Activated T-cell treated with anti-CD3 and anti-CD28 coated beads, Interleukin-2, amount 50 U/mL, for 1 hour (primary cell): ENCODE measurements around the gene TRIM63.
A peak's percentile ranks its signal among the peaks of the same experiment; 100 is the strongest.

ENCODE experiments used
- DNase-seq: peaks from one replicate; pipeline ENCODE4 v3.0.0-alpha.2; 2020

The TRIM63 gene

DNA sequence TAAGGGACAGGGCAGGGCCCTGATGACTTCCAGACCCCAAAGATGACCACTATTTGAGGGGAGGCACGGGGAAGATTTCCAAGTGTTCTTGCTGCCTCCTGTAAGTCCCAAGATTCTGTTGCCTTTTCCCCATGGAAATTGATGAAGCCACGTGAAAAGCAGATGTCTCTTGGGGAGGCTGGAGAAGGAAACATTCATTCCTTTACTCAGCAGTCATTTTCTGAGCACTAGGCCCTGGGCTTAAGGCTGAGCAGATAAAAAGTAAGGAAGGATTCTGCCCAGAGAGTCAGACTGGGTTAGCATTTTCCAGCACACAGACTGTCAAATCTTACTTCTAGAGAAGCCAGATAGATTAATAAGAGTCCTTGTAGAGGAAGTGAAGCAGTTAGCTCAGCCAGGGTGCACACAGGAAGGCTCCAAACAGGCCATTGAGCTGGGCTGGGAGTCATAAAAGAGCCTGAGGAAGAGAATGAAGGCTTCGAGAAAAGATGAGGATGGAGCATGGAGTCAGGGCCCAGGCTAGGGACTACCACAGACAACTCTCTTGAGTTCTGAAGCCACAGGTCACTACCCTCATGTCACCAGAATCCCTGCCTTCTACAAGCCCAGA is 35.7 kb downstream of the TRIM63 start:
- no peak for DNase-seq

DNA sequence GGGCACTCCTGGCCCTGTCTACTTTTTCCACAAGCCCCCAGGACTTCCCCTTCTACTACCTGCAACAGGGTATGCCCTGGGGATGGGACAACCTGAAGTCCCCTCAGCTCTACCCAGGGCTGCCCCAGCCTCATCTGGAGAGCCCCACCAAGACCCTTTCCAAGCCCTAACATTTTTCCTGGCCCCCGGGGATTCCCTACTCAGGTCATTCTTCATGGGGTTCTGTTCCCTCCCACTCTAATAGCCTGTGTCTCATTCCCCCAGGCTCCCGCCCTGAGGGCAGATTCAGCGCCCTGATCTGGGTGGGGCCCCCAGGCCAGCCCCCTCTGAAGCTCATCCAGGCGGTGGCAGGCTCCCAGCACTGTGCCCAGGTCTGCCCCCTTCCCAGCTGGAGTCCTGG is 36.2 kb downstream of the TRIM63 start:
- DNase-seq: no peak

- DNase-seq: no peak
Measured at GRCh38 chr1:26029864-26030481, 37.5 kb downstream of the TRIM63 start.

GRCh38 chr1:26029054-26029863 is 38.2 kb downstream of the TRIM63 start:
- no peak for DNase-seq

DNA sequence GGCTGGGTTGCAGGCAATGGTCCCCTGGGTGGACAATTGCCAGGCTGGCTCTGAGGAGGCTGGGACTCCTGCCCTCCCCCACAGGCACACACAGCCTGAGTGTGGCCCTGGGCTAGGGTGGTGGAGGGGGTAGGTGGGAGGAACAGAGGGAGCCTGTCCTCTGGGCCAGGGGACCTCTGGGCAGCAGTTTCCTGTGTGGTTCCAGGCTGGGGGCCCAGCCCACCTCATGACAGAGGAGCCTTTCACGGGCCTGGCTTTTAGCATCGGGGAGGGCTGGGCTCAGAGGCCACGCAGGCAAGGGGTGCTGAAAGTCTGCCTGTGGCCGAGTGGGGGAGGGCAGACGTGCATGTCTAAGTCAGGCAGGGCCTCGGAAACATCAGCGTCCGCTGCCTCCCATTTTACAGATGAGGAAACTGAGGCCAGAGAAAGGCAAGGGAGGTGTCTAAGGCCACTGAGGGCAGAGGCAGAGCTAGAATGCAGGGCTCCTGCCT is 38.9 kb downstream of the TRIM63 start:
- DNase-seq: no peak

DNA sequence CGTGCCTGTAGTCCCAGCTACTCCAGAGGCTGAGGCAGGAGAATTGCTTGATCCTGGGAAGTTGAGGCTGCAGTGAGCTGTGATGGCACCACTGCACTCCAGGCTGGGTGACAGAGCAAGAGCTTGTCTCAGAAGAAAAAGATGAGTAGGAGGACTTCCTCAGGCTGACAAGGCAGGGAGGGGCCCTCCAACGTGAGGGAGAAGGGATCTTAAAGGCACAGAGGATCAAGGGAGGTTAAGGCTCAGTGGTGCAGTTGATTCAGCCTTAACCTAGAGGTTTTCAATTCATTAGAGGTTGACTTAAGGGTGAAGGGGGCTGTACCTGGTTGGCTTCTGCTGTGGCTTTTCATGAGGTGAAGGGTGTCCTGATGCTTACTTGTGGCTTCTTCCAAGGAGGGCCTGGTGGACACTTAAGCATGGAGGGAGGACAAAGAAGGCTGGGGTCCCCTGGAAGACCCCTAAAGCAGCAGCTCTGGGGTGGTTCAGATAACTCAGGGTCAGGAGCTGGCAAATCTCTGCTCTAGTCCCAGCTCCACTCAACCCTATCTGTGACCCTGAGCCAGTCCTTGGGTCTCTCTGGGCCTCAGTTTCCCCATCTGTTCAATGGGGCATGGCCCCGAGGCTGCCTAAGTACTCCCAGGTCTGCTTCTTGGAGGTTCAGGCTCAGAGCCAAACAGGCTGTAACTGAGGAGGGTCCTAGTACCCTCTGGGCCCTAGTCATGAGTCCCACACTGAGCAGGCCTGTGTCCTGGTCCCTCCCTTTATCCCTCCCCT is 39.5 kb downstream of the TRIM63 start:
- DNase-seq: no peak

- no peak for DNase-seq
Measured at GRCh38 chr1:26025517-26025916, 41.9 kb downstream of the TRIM63 start.

- no peak for DNase-seq
Measured at GRCh38 chr1:26025060-26025459, 42.4 kb downstream of the TRIM63 start.

- DNase-seq: no peak
Measured at GRCh38 chr1:26023826-26024225, 43.6 kb downstream of the TRIM63 start.

- DNase-seq: no peak
Measured at GRCh38 chr1:26023009-26023408, 44.4 kb downstream of the TRIM63 start.

DNA sequence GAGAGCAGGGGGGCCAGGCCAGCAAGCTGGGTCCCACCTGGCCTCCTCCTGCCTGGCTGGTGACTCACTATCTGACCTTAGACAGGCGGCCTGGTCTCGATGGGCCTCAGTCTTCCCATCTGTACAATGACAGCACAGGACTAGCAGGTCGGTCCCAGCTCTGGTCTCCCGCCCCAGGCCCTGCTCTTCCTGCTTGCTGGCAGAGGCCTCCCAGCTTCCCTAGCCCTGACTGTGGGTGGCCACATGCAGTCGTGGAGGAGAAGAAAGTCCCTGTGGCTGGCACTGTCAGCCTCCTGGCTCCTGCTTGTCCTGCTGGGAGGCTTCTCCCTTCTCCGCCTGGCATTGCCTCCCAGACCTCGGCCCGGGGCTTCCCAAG is 45.0 kb downstream of the TRIM63 start:
- no peak for DNase-seq

- no peak for DNase-seq
Measured at GRCh38 chr1:26021647-26022403, 45.6 kb downstream of the TRIM63 start, which contains the start of gene EXTL1. TSS of gene EXTL1 (plus strand) at chr1:26021775. CDS start at chr1:26022647, 872 bp downstream.

GRCh38 chr1:26020941-26021646 is 46.3 kb downstream of the TRIM63 start:
- no peak for DNase-seq

DNA sequence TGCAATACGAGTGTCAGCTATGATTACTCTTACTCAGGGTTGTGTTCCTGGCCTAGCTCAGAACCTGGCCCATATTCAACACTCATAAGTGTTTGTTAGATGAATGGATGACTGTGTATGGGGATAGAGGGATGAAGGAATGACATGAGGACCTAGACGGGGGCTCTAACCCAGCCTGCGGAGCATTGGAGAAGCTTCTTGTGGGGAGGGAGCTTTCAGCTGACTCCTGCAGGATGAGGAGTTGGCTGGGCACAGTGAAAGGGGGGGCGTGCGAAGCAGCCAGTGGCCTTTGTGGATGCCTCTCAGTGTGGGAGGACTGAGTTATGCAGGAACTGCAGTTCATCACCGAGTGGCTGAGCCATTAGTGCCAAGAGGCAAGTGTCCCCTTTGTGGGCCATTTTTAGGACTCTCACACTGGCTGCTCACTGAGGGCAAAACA is 47.1 kb downstream of the TRIM63 start:
- DNase-seq: no peak

DNA sequence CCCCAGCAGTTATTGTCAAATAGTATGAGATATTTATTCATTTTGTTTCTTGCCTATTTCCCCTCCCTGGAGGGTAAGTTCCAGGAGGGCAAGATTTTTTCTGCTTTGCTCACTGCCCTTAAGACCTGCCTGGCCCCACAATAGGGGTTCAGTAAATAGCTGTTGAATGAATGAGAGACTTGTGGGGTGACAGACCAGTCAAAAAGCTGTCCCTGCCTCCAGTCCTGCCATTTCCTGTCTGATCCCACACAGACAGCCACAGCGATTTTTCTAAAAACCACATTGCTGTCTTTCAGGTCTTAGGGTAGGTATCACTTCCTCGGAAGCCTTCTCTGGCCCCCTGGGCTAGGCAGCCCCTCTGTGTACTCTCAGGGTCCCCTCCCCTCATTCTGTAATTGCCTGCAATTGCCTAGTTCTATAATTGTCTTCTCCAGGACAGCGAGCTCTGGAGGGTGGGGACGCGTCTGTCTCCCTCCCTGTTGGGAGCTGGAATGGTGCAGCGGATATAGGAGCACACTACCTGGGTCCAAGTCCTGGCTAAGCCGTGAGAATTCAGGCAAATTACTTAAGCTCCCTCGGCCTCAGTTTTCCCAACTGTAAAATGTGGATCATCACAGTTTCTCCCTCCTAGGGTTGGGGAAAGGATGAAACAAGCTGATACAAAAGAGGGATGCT is 47.7 kb downstream of the TRIM63 start:
- DNase-seq: no peak

DNA sequence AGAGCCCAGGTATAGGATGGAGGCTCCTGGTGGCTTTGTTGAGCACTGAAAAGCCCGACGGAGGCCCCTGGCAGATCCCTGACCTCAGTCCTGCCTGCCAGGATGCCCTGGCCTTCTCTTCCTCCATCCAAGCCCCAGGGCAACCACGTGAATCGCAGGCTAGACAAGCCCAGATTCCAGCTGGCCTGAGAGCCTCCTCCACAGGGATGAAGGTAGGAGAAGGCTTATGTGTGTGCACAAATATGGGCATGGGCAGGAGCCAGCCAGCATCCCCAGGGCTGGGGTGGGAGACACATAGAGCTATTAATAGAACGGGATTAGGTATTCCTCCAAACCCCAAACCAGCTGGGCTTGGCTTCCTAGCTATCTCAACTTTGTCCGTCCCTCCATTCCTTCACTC is 49.8 kb downstream of the TRIM63 start:
- DNase-seq: no peak

GRCh38 chr1:26016953-26017545 is 50.4 kb downstream of the TRIM63 start:
- DNase-seq: peak; percentile 26

GRCh38 chr1:26016258-26016952 is 51.0 kb downstream of the TRIM63 start:
- no peak for DNase-seq

- no peak for DNase-seq
Measured at GRCh38 chr1:26015358-26015757, 52.1 kb downstream of the TRIM63 start.

GRCh38 chr1:26014179-26014578 is 53.3 kb downstream of the TRIM63 start:
- no peak for DNase-seq
